Forelimb muscle (tissue), 1 donor: ENCODE measurements around the gene ALAS2. TPM values are rescaled to one million over a fixed set of nuclear protein-coding genes. Genes with fewer than 3 reads are reported as not detected.
"Not testable (repeated sequence)": the region's sequence is repeated elsewhere in the genome, so short reads cannot be mapped to it uniquely, and the experiment has no call there.

ENCODE experiments used
- DNase-seq: peaks from one replicate; pipeline ENCODE4 v3.0.0-alpha.2; 2013; ENCODE audit warnings: low read depth
- polyA plus RNA-seq: library from polyadenylated mRNA; unstranded; fragments of 120-200 nt; gene quantifications from one replicate; pipeline ENCODE4 v1.2.1, GENCODE V29; 2013; ENCODE audit not compliant: insufficient read length

Gene ALAS2
- polyA plus RNA-seq, 1 donor: 29.3 TPM

- no peak for DNase-seq
Observed at GRCh38 chrX:55005256-55005655, 25.5 kb downstream of the ALAS2 start.

- DNase-seq: no peak
Observed at GRCh38 chrX:55004231-55004630, 26.5 kb downstream of the ALAS2 start.

GRCh38 chrX:54999717-55000598, 30.8 kb downstream of the ALAS2 start, which contains the start of gene APEX2:
Gene APEX2, plus strand, starts transcription at chrX:55000363. Its CDS starts 60 bp downstream, at chrX:55000423.
- DNase-seq: peak; percentile 77

GRCh38 chrX:54995621-54996020, 35.2 kb downstream of the ALAS2 start:
- DNase-seq: no peak

GRCh38 chrX:54994668-54995351, 36.0 kb downstream of the ALAS2 start:
- DNase-seq: no peak

GRCh38 chrX:54994099-54994498, 36.7 kb downstream of the ALAS2 start, which contains the start of gene PFKFB1:
Gene PFKFB1, minus strand, starts transcription at chrX:54994188. Its CDS starts 181 bp downstream, at chrX:54994007.
- DNase-seq: no peak

- no peak for DNase-seq
Observed at GRCh38 chrX:54992911-54993622, 37.7 kb downstream of the ALAS2 start.

- no peak for DNase-seq
Observed at GRCh38 chrX:54991706-54992105, 39.1 kb downstream of the ALAS2 start.

- not testable (repeated sequence) for DNase-seq
Observed at GRCh38 chrX:54983306-54983705, 47.5 kb downstream of the ALAS2 start.

- no peak for DNase-seq
Observed at GRCh38 chrX:54980334-54980733, 50.4 kb downstream of the ALAS2 start.

GRCh38 chrX:54979432-54979831, 51.3 kb downstream of the ALAS2 start:
- DNase-seq: no peak

- no peak for DNase-seq
Observed at GRCh38 chrX:54978448-54978847, 52.3 kb downstream of the ALAS2 start.

GRCh38 chrX:54977387-54977786, 53.4 kb downstream of the ALAS2 start:
- no peak for DNase-seq

- DNase-seq: no peak
Observed at GRCh38 chrX:54964766-54965497, 65.8 kb downstream of the ALAS2 start.

- DNase-seq: no peak
Observed at GRCh38 chrX:54961750-54962149, 69.0 kb downstream of the ALAS2 start.

Other genes with a start within 250 kb of the ALAS2 start
- 0.77 TPM for gene ITIH6, start 232.7 kb downstream of the ALAS2 start, polyA plus RNA-seq
- 941 TPM for gene MAGED2, start 223.2 kb downstream of the ALAS2 start, polyA plus RNA-seq
- 128 TPM for gene TRO, start 110.2 kb downstream of the ALAS2 start, polyA plus RNA-seq
- gene PFKFB1, start 36.8 kb downstream of the ALAS2 start, polyA plus RNA-seq: 0.82 TPM
- 8.5 TPM for gene APEX2, start 30.6 kb downstream of the ALAS2 start, polyA plus RNA-seq
- 0.29 TPM for gene PAGE2B, start 44.1 kb upstream of the ALAS2 start, polyA plus RNA-seq
- not detected for gene PAGE2, start 58.0 kb upstream of the ALAS2 start, polyA plus RNA-seq
- not detected for gene PAGE5, start 189.4 kb upstream of the ALAS2 start, polyA plus RNA-seq
- gene PAGE3, start 233.9 kb upstream of the ALAS2 start, polyA plus RNA-seq: not detected